Esophagus (tissue), 2 donors: ENCODE results near the gene ADAM11. TPM values are rescaled to one million over a fixed set of nuclear protein-coding genes. Genes with fewer than 3 reads are reported as not detected.
"Not testable (repeated sequence)": the region's sequence is repeated elsewhere in the genome, so short reads cannot be mapped to it uniquely, and the experiment has no call there.

Experiments
- H3K27ac ChIP-seq, 2 donors: one replicate each; pipeline ENCODE4 v1.5.1; 2013; ENCODE audit warnings: low read depth in 2 of 2, mild to moderate bottlenecking in 2 of 2, inconsistent platforms in 1 of 2, low read length in 1 of 2, moderate library complexity in 1 of 2
- H3K27me3 ChIP-seq, 2 donors: one replicate each; pipeline ENCODE4 v1.6.1; 2013; ENCODE audit warnings: low read length in 2 of 2, control low read depth in 1 of 2, mild to moderate bottlenecking in 1 of 2; ENCODE audit not compliant: insufficient read depth in 2 of 2, control insufficient read depth in 1 of 2
- H3K36me3 ChIP-seq, 2 donors: one replicate each; pipeline ENCODE4 v1.6.1; 2013; ENCODE audit warnings: low read length in 1 of 2; ENCODE audit not compliant: control insufficient read depth in 2 of 2, insufficient read depth in 2 of 2
- H3K4me1 ChIP-seq, 2 donors: one replicate each; pipeline ENCODE4 v1.6.1; 2013; ENCODE audit warnings: low read length in 1 of 2; ENCODE audit not compliant: control insufficient read depth in 2 of 2, insufficient read depth in 2 of 2
- H3K4me3 ChIP-seq, 2 donors: one replicate each; pipeline ENCODE4 v1.5.1; 2013; ENCODE audit warnings: low read length in 2 of 2, mild to moderate bottlenecking in 2 of 2, low read depth in 1 of 2, moderate library complexity in 1 of 2
- H3K9me3 ChIP-seq, 2 donors: one replicate each; pipeline ENCODE4 v1.6.1; 2013; ENCODE audit warnings: mild to moderate bottlenecking in 2 of 2, low read depth in 1 of 2, low read length in 1 of 2, moderate library complexity in 1 of 2; ENCODE audit not compliant: control insufficient read depth in 2 of 2, insufficient read depth in 1 of 2
- WGBS, 2 donors: extraction: QIAGEN DNeasy Blood & Tissue Kit; methylation state at CpG; one replicate each; pipeline ENCODE4 v1.1.7; 2013; 5-methylcytosine and 5-hydroxymethylcytosine counted together
- polyA plus RNA-seq, 2 donors: library from polyadenylated mRNA; stranded (reverse); fragments of 200-250 nt; gene quantifications; one replicate each; pipeline ENCODE4 v1.2.3, GENCODE V29; 2013
- donor health status: healthy with polysubstance abuse.
- donor health status: Bipolar disorder and iron deficiency.

The ADAM11 gene
- polyA plus RNA-seq, 2 donors: 0.55 to 0.59 TPM

DNA sequence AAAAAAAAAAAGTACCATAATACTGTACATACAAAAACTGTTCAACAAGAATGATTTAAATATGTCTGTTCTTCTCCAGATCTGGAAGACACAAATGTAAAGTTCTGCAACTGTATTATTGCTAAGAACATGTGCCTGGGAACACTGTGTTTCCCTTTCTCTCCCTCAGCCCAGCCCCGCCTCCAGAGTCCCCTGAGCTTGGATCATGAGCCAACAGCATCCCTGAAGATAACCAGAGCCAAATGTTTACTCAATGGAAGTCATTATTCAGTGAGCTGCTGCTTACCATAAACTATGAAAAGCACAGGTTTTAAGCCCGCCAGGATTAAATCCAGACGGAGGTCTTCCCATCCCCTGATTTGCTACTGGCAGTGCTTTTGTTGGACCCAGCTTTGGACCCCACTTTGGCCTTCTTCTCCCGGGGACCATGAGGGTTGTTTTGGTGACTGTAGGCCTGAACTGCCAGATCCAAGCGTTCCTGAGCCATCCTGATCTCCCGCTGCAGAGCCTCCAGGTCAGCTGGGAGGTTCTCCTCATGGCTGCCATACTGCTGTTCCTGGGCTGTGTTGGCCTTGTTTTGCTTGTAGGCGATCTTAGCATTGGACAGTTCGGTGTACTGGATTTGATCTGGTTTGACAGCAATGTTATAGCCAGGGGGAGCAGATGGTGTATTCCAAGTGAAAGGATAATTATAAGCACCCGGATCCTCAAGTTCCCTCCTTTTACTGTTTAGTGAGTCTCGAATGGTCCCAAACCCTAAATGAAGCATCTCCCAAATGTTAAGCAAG is 45.7 kb downstream of the ADAM11 start:
- H3K9me3 ChIP-seq: peaks cover 0 to 2% of the 10 kb centered on the region in 2 donors
- no peaks in the 10 kb centered on the region for H3K4me1 ChIP-seq
- WGBS, 2 donors: 81 to 86% methylated on average over 10 of the region's 10 CpGs
- no peak overlapping the region for H3K4me3 ChIP-seq
- H3K27me3 ChIP-seq: no peaks in the 10 kb centered on the region
- H3K27ac ChIP-seq: peak overlapping the region in 1 of 2 donors; percentile 39
- H3K36me3 ChIP-seq: no peaks in the 10 kb centered on the region

DNA sequence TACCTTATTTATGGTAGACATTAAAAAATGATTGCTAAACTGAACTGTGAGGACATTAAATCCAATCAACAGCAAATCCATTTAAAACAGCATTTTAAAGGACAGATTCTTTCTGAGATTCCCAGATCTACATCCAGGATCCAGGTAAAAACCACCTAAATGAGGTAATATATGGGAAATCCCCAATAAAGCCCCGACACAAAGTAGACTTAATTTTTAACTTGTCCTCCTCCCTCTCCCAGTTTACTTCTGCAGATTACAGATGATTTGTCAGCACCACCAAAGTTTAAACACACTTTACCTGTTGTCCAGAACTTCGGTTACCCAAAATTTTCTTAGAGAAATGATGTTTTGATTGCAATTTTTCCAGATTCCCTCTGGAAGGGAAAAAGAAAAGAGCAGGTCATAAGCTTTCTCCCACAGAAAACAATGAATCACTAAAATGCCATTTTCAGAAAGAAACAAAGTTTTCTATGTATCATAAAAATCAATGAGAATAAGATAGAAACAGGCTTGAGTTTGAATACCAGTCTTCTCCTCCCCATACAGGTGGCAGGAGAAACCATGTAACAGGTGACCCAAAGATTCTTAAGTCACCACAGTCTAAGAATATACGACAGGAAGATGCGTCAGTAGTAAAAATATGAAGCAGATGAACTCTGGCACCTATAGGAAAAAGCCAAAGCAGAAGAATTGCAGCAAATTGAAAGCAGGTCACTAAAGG is 48.5 kb downstream of the ADAM11 start:
- H3K4me1 ChIP-seq: no peaks in the 10 kb centered on the region
- H3K36me3 ChIP-seq: no peaks in the 10 kb centered on the region
- H3K9me3 ChIP-seq: peaks cover 0 to 2% of the 10 kb centered on the region in 2 donors
- no peak overlapping the region for H3K27ac ChIP-seq
- 70 to 86% methylated on average over 4 of the region's 4 CpGs for WGBS, 2 donors
- no peak overlapping the region for H3K4me3 ChIP-seq
- no peaks in the 10 kb centered on the region for H3K27me3 ChIP-seq

DNA sequence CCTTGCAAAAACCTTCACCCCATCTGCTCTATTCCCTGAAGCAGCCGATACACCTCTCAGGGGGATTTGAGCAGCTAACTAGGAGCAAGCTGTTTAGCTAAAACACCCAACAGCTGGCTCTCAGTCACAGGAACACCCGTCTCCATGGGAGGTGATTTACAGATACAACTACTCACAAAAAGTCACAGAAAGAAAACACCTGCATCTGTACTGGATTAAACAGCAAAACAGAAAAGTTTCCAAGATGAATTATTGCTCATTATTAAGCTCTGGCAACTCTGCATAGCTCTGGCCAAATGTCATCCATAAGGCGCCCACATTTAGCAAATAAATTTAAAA is 49.0 kb downstream of the ADAM11 start:
- H3K9me3 ChIP-seq: peaks cover 0 to 2% of the 10 kb centered on the region in 2 donors
- WGBS, 2 donors: 61 to 65% methylated on average over 3 of the region's 3 CpGs
- H3K4me3 ChIP-seq: no peak overlapping the region
- H3K36me3 ChIP-seq: no peaks in the 10 kb centered on the region
- H3K27me3 ChIP-seq: no peaks in the 10 kb centered on the region
- H3K4me1 ChIP-seq: no peaks in the 10 kb centered on the region
- no peak overlapping the region for H3K27ac ChIP-seq

DNA sequence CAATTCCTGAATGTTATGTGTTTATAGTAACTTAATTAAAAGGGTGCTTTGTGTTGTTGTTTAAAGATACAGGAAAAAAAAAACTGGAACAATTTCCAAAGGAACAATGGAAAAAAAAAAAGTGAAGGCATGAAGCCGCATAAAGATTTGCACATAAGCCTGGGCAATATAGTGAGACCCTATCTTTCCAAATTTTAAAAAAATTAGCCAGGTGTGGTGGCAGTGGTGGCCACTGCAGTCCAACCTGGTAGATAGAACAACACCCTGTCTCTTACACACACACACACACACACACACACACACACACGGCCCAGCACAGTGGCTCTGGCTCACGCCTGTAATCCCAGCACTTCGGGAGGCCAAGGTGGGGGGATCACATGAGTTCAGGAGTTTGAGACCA is 49.4 kb downstream of the ADAM11 start:
- Histone ChIP-seq H3K4me3 (no peak overlapping the region), H3K9me3 (peaks cover 0 to 2% of the 10 kb centered on the region in 2 donors), H3K36me3 (no peaks in the 10 kb centered on the region), H3K27me3 (no peaks in the 10 kb centered on the region), H3K4me1 (no peaks in the 10 kb centered on the region), H3K27ac (no peak overlapping the region)
- 84 to 85% methylated on average over 4 of the region's 4 CpGs for WGBS, 2 donors

DNA sequence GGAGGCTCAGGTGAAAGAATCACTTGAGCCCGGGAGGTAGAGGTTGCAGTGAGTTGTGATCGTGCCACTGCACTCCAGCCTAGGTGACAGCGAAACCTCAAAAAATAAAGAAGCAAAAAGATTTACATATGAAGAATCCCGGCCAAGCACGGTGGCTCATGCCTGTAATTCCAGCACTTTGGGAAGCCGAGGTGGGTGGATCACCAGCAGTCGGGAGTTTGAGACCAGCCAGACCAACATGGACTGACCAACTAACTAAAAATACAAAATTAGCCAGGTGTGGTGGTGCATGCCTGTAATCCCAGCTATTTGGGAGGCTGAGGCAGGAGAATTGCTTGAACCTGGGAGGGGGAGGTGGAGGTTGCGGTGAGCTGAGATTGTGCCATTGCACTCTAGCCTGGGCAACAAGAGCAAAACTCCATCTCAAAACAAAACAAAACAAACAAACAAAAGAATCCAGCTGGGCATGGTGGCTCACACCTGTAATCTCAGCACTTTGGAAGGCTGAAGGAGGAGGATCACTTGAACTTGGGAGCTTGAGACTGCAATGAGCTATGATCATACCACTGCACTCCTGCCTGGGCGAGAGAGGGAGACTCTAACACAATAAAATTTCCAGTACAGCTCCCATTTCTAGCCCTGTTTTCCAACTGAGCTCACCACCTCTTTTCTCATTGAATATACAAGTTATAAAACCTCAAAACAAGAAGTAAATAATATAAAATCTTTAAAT is 50.0 kb downstream of the ADAM11 start:
- not testable (repeated sequence) for H3K4me3 ChIP-seq, H3K4me1 ChIP-seq, H3K27ac ChIP-seq, H3K36me3 ChIP-seq, H3K27me3 ChIP-seq, H3K9me3 ChIP-seq
- WGBS, 2 donors: 94% methylated on average over 9 of the region's 9 CpGs

DNA sequence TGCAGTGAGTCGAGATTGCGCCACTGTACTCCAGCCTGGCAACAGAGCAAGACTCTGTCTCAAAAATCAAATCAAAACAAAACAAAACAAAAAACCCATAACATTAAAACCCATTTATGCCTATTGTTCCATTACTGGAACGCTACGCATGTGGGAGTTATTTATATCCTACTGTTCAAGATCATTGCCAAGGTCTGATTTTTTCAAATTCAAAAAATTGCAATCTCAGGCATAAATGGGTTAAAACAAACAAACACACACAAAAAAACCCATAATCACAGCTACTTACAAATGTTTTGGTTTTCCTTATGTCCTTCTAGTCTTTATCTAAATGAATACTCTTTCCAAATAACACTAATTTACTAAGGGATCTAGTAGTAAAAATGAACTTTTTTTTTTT is 53.5 kb downstream of the ADAM11 start:
- no peak overlapping the region for H3K27ac ChIP-seq
- WGBS, 2 donors: 66 to 74% methylated on average over 4 of the region's 4 CpGs
- H3K9me3 ChIP-seq: no peaks in the 10 kb centered on the region

DNA sequence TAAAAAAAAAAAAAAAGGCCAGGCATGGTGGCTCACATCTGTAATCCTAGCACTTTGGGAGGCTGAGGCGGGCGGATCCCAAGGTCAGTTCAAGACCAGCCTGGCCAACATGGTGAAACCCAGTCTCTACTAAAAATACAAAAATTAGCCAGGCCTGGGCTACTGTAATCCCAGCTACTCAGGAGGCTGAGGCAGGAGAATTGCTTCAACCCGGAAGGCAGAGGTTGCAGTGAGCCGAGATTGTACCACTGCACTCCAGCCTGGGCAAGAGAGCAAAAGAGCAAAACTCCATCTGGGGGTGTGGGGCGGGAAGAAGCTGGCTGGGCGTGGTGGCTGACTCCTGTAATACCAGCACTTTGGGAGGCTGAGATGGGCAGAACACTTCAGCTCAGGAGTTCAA is 59.7 kb downstream of the ADAM11 start:
- H3K36me3 ChIP-seq, H3K4me1 ChIP-seq, H3K27me3 ChIP-seq, H3K4me3 ChIP-seq, H3K27ac ChIP-seq, H3K9me3 ChIP-seq: not testable (repeated sequence)
- 76 to 90% methylated on average over 6 of the region's 6 CpGs for WGBS, 2 donors

More for the DNA sequence above, 53.5 kb downstream of the ADAM11 start:
- Histone ChIP-seq H3K36me3 (no peaks in the 10 kb centered on the region), H3K27me3 (no peaks in the 10 kb centered on the region), H3K4me1 (no peaks in the 10 kb centered on the region), H3K4me3 (no peak overlapping the region)

DNA sequence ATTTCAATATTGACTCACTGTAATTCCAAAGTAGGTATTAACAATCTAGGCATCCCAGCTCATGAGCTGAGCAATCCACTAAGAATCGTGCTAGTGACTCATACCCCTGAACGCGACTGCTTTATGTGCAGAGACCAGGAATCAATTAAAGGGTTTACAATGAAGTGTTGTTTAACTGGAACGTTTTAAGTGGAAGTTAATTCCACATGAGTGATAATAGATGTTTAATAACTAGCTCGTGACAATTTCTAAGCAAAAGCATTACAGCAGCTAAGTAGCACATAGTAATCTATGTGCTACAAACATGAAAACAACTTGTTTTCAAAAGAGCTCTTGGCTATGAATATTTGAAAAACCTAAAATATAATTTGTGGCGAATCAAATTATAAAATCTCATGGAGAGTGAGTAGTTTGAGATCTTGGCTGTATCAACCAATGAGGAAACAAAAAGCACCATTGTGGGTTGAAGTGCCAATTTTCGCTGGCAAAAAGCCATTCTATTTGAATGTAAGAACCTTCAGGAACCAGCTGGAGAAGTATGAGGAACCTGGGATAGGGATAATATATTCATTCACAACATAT is 61.9 kb downstream of the ADAM11 start:
- 22 to 24% methylated on average over 7 of the region's 7 CpGs for WGBS, 2 donors

DNA sequence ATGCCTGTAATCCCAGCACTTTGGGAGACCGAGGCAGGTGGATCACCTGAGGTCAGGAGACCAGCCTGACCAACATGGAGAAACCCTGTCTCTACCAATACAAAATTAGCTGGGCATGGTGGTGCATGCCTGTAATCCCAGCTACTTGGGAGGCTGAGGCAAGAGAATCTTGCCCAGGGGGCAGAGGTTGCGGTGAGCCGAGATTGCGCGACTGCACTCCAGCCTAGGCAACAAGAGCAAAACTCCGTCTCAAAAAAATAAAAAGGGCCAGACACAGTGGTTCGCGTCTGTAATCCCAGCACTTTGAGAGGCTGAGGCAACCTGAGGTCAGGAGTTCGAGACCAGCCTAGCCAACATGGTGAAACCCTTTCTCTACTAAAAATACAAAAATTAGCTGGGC is 66.4 kb downstream of the ADAM11 start:
- H3K4me3 ChIP-seq, H3K27ac ChIP-seq, H3K36me3 ChIP-seq, H3K27me3 ChIP-seq, H3K4me1 ChIP-seq, H3K9me3 ChIP-seq: not testable (repeated sequence)
- 89 to 91% methylated on average over 9 of the region's 9 CpGs for WGBS, 2 donors

More for the DNA sequence above, 61.9 kb downstream of the ADAM11 start:
- Histone ChIP-seq H3K4me3 (no peak overlapping the region), H3K9me3 (no peaks in the 10 kb centered on the region), H3K27me3 (no peaks in the 10 kb centered on the region), H3K27ac (no peak overlapping the region), H3K4me1 (no peaks in the 10 kb centered on the region), H3K36me3 (no peaks in the 10 kb centered on the region)
